GM23338 (cell line): ENCODE results near the gene MLH1.

ENCODE experiments used
- CTCF ChIP-seq, 2 experiments: fragments of 200-600 bp in 1 of 2; sonication (generic) in 1 of 2; conservative IDR thresholded peaks; 2 replicates each; pipeline versions ENCODE4 v1.5.1 to v1.6.1; 2016 to 2017; ENCODE audit warnings: antibody characterized with exemption in 2 of 2, low read depth in 2 of 2, mild to moderate bottlenecking in 2 of 2, moderate library complexity in 1 of 2
- ETS1 ChIP-seq: IDR thresholded peaks from 2 replicates; pipeline ENCODE4 v1.6.1; 2016; ENCODE audit warnings: antibody characterized with exemption
- EZH2 ChIP-seq: fragments of 200-600 bp; sonication (generic); IDR thresholded peaks from one replicate; pipeline ENCODE4 v1.8.0; 2017; ENCODE audit warnings: antibody characterized with exemption, mild to moderate bottlenecking, low read depth; ENCODE audit not compliant: unreplicated experiment
- EZH2phosphoT487 ChIP-seq: fragments of 200-600 bp; sonication (generic); IDR thresholded peaks from one replicate; pipeline ENCODE4 v1.8.1; 2018; ENCODE audit warnings: antibody characterized with exemption; ENCODE audit not compliant: unreplicated experiment
- POLR2AphosphoS5 ChIP-seq: IDR thresholded peaks from 2 replicates; pipeline ENCODE4 v1.6.1; 2016; ENCODE audit warnings: antibody characterized with exemption, low read depth
- REST ChIP-seq: IDR thresholded peaks from one replicate; pipeline ENCODE4 v1.6.1; 2018; ENCODE audit warnings: antibody characterized with exemption; ENCODE audit not compliant: unreplicated experiment
- ZNF331 ChIP-seq: fragments of 250-450 bp; sonication (Bioruptor Pico); IDR thresholded peaks from 2 replicates; pipeline ENCODE4 v1.5.0; 2020; ENCODE audit warnings: low read depth, mild to moderate bottlenecking, moderate library complexity

- TF ChIP-seq CTCF (conservative IDR thresholded peaks at IDR 0.05; ENCODE audit: low read depth in 2 of 2) (no peak), POLR2AphosphoS5 (no peak), EZH2 (no peak), EZH2phosphoT487 (no peak), ETS1 (no peak), ZNF331 (CRISPR knock-in tag) (no peak), REST (no peak)
These were observed 35.2 kb upstream of the MLH1 start for GRCh38 chr3:36957862-36958686.
